PC-3 (cell line): ENCODE data around the gene GPR179.

Experiments used
- CTCF ChIP-seq: fragments of 300-600 bp; sonication (generic); conservative IDR thresholded peaks from 2 replicates; pipeline ENCODE4 v1.5.1; 2017; ENCODE audit warnings: antibody characterized with exemption, low read depth, mild to moderate bottlenecking, low read length
- EZH2 ChIP-seq: fragments of 300-600 bp; sonication (generic); IDR thresholded peaks from one replicate; pipeline ENCODE4 v1.6.1; 2017; ENCODE audit warnings: antibody characterized with exemption, mild to moderate bottlenecking, low read length; ENCODE audit not compliant: unreplicated experiment
- EZH2phosphoT487 ChIP-seq: fragments of 300-600 bp; sonication (generic); IDR thresholded peaks from 2 replicates; pipeline ENCODE4 v1.6.1; 2018; ENCODE audit warnings: mild to moderate bottlenecking, antibody characterized with exemption, low read length, borderline replicate concordance

GRCh38 chr17:38334480-38335364, 9.0 kb downstream of the GPR179 start:
- TF ChIP-seq EZH2phosphoT487 (no peak), EZH2 (no peak), CTCF (no peak)
